Measurements from ENCODE around the gene NR1I3.
"Not testable (repeated sequence)": the region's sequence is repeated elsewhere in the genome, so short reads cannot be mapped to it uniquely, and the experiment has no call there.

Gene NR1I3, protein sequence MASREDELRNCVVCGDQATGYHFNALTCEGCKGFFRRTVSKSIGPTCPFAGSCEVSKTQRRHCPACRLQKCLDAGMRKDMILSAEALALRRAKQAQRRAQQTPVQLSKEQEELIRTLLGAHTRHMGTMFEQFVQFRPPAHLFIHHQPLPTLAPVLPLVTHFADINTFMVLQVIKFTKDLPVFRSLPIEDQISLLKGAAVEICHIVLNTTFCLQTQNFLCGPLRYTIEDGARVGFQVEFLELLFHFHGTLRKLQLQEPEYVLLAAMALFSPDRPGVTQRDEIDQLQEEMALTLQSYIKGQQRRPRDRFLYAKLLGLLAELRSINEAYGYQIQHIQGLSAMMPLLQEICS

GRCh38 chr1:161238039-161238473, at the start of gene NR1I3:
TSS of gene NR1I3 (minus strand) at chr1:161238203. CDS start at chr1:161236565, 1,638 bp downstream.
- FAIRE-seq: no peak
- no peak for DNase-seq (ENCODE audit: insufficient read length, low spot score)

- no peak for FAIRE-seq
- DNase-seq (ENCODE audit: insufficient read length, low spot score): no peak
These were observed 49.6 kb upstream of the NR1I3 start for GRCh38 chr1:161287482-161288054.

DNA sequence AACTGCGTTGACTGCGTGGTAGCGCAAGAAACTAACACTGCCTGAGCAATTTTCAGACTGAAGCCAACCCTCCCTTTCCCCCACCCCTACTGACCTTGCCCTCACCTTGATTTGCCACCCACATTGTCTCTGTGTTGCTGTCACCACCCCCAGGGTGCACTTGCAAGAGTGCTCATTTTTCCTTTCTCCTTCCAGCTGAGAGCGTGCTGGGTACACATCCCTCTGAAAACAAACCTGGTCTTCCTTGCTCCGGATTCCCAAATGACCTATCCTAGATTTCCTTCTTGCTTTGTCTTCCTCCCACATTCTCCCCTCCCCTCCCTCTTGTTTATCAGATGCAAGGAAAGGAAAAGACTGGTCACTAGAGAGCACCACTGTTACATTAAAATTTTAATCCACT, 47.5 kb upstream of the NR1I3 start:
- DNase-seq (ENCODE audit: insufficient read length, low spot score): no peak
- no peak for FAIRE-seq

DNA sequence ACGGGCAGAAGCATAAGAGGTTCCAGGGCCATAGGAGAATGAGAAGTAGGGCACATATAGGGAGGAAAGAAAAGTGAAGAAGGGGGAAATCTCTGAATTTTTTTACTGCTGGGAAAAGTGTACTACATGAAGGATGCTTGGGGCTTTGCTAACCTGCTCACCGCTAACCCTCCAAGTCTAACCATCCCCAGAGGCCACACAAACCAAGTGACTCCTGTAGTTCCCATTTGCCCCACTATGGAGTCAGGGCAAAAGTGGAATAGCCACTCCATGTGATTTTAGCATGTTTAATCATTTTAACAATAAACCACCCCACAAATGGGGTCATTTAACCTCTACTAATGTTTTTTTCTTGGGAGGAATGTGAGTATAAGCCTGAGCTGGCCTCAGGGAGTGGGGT, 47.1 kb upstream of the NR1I3 start:
- FAIRE-seq: no peak
- no peak for DNase-seq (ENCODE audit: insufficient read length, low spot score)

- FAIRE-seq: no peak
These were observed 45.0 kb upstream of the NR1I3 start for GRCh38 chr1:161282991-161283390.

GRCh38 chr1:161274874-161275273, 36.9 kb upstream of the NR1I3 start:
- DNase-seq (ENCODE audit: insufficient read length, low spot score): no peak
- no peak for FAIRE-seq

More at GRCh38 chr1:161282991-161283390, 45.0 kb upstream of the NR1I3 start:
- no peak for DNase-seq (ENCODE audit: insufficient read length, low spot score)

DNA sequence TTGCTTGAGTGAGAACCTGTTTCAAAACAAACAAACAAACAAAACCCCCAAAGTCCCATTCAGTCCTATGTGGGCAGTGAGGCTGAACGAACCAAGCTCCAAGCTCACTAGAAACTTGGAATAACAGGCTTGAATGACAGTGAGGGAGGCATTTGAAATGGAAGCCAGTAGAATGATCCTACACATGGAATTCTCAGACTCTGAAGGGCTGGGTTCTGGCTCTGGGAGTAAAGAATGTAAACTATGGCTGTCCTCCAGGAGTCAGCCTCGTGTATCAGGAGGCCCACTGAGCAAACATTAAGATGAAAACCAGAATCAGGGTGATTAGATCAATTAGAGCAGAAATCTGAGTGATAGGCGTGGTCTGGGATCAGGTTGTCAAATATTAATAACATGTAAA, 35.4 kb upstream of the NR1I3 start:
- FAIRE-seq (no peak), DNase-seq (ENCODE audit: insufficient read length, low spot score) (no peak)

DNA sequence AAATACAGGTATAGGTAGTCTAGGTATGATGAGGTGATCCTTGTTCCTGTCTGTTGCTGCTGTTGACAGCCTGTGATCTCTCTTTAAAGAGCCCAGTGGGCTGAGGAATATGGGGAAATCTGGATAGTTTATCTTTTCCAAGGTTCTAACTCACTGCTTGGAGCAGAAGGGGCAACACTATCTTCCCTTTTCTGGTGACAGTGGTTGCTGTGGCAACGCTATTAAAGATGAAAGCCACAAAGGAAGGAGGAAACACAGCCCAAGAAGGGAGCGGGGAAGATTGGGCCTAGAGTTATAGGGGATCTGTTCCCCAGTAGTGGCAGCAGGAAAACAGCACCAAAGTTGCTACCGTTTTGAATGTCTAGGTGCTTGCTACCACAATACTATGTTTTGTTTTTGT, 29.3 kb upstream of the NR1I3 start:
- FAIRE-seq (no peak), DNase-seq (ENCODE audit: insufficient read length, low spot score) (no peak)

GRCh38 chr1:161266836-161267235, 28.8 kb upstream of the NR1I3 start:
- DNase-seq (ENCODE audit: insufficient read length, low spot score) (no peak), FAIRE-seq (no peak)

DNA sequence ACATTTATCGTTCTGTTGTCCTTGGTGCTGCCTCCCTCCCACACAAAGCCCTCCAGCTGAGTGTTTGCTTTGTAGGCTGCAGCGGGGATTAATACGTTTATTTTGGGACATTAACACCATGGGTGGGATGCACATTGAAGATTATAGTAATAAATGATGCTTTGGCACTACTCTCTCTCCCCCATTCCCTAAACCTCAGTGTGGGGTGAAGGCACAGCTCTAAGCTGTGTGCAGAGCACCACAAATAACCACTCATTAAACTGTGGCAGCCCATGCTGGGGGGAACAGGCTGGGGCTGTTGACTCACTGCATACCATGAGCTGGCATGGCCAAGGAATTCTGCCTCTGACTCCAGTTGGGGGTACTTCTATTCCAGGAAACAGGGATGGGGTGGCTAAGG, 28.2 kb upstream of the NR1I3 start:
- FAIRE-seq: no peak
- no peak for DNase-seq (ENCODE audit: insufficient read length, low spot score)

DNA sequence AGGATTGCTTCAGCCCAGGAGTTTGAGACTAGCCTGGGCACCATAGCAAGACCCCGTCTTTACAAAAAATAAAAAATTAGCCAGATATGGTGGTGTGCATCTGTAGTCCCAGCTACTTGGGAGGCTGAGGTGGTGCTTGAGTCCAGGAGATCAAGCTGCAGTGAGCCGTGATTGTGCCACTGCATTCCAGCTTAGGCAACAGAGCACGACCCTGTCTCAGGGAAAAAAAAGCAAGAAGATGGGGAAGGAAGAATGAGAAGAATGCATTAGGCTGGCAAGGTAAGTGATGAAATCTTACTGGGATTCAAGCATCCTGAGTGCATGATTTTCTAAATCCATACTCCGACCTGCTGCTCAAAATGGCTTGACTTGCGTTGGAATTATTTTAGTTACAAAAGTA, 27.3 kb upstream of the NR1I3 start:
- FAIRE-seq: no peak

GRCh38 chr1:161261261-161262235, 23.5 kb upstream of the NR1I3 start:
- FAIRE-seq (no peak), DNase-seq (ENCODE audit: insufficient read length, low spot score) (no peak)

More for the DNA sequence above, 27.3 kb upstream of the NR1I3 start:
- no peak for DNase-seq (ENCODE audit: insufficient read length, low spot score)

GRCh38 chr1:161260376-161261260, 22.6 kb upstream of the NR1I3 start:
- FAIRE-seq (peak; percentile 57), DNase-seq (ENCODE audit: insufficient read length, low spot score) (no peak)

GRCh38 chr1:161259765-161260164, 21.8 kb upstream of the NR1I3 start:
- FAIRE-seq (no peak), DNase-seq (ENCODE audit: insufficient read length, low spot score) (no peak)

GRCh38 chr1:161259345-161259702, 21.3 kb upstream of the NR1I3 start:
- DNase-seq (ENCODE audit: insufficient read length, low spot score): no peak
- FAIRE-seq: no peak

- FAIRE-seq (peak; percentile 52), DNase-seq (ENCODE audit: insufficient read length, low spot score) (peak; percentile 45)
These were observed 20.7 kb upstream of the NR1I3 start, which contains the start of gene PCP4L1 for GRCh38 chr1:161258439-161259344. TSS of gene PCP4L1 (plus strand) at chr1:161258745. CDS start at chr1:161258975, 230 bp downstream.

DNA sequence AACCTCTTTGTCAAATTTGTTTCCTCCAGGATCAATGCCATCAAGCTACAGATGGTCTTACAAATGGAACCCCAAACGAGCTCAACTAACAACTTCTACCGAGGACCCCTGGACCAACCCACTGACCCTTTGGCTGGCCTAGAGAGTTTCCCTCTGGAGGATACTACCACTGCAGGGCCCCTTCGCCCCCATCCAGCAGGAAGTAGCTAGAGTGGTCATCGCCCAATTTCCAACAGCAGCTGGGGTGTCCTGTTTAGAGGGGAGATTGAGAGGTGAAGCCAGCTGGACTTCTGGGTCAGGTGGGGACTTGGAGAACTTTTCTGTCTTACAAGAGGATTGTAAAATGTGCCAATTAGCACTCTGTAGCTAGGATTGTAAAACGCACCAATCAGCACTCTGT, 19.1 kb upstream of the NR1I3 start:
- FAIRE-seq; DNase-seq (ENCODE audit: insufficient read length, low spot score): not testable (repeated sequence)

DNA sequence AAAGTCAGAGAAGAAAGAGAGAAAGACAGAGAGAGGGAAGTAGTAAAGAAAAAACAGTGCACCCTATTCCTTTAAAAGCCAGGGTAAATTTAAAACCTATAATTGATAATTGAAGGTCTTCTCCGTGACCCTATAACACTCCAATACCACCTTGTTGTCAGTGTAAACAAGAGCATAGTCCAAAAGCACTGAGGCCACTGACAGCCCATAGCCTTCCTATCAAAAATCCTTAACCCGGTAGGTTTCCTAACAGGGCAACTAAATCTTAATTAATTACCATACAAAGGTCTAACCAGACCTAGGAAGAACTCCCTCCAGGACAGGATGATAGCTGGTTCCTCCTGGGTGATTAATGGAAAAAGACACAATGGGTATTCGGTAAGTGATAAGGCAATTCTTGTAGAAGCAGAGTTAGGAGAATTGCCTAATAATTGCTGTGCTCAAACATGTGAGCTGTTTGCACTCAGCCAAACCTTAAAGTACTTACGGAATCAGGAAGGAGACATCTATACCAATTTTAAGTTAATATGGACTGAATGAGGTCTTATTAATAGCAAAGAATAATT, 18.0 kb upstream of the NR1I3 start:
- FAIRE-seq; DNase-seq (ENCODE audit: insufficient read length, low spot score): not testable (repeated sequence)

DNA sequence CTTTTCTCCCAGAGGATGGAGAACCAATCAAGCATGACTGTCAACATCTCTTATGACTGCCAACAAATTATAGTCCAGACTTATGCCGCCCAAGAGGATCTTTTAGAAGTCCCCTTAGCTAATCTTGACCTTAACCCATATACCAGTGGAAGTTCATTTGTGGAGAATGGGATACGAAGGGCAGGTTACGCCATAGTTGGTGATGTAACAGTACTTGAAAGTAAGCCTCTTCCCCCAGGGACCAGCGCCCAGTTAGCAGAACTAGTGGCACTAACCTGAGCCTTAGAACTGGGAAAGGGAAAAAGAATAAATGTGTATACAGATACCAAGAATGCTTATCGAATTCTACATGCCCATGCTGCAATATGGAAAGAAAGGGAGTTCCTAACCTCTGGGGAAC, 17.3 kb upstream of the NR1I3 start:
- DNase-seq (ENCODE audit: insufficient read length, low spot score); FAIRE-seq: not testable (repeated sequence)
